HepG2 (cell line): ENCODE measurements around the gene TCN2. TPM values are rescaled to one million over a fixed set of nuclear protein-coding genes. Genes with fewer than 3 reads are reported as not detected.

Experiments used
- ATRX ChIP-seq: sonication (generic); formaldehyde crosslinking; IDR thresholded peaks from 2 replicates; pipeline ENCODE4 v1.4.0; 2020; ENCODE audit warnings: missing genetic modification reagents, borderline replicate concordance
- HHEX ChIP-seq: IDR thresholded peaks from 2 replicates; pipeline ENCODE4 v1.6.1; 2016; ENCODE audit warnings: control low read depth
- HOXA3 ChIP-seq: sonication (generic); formaldehyde crosslinking; IDR thresholded peaks from 2 replicates; pipeline ENCODE4 v1.5.0; 2020; ENCODE audit warnings: missing genetic modification reagents
- KAT8 ChIP-seq: IDR thresholded peaks from 2 replicates; pipeline ENCODE4 v1.6.1; 2016; ENCODE audit warnings: missing genetic modification reagents, missing compliant biosample characterization
- KDM5A ChIP-seq: fragments of 200-600 bp; sonication (generic); IDR thresholded peaks from 2 replicates; pipeline ENCODE4 v1.7.0; 2018; ENCODE audit warnings: antibody characterized with exemption, mild to moderate bottlenecking, low read length, borderline replicate concordance
- MYNN ChIP-seq: sonication (generic); formaldehyde crosslinking; IDR thresholded peaks from 2 replicates; pipeline ENCODE4 v1.4.0; 2020; ENCODE audit warnings: mild to moderate bottlenecking, low read depth, missing genetic modification reagents
- NR2F1 ChIP-seq, 2 experiments: fragments of 450-650 bp in 1 of 2; formaldehyde crosslinking in 1 of 2; IDR thresholded peaks; 2 replicates each; pipeline versions ENCODE4 v1.5.0 to v1.6.1; 2016 to 2020; ENCODE audit warnings: mild to moderate bottlenecking in 1 of 2, missing compliant biosample characterization in 1 of 2, missing genetic modification reagents in 1 of 2, moderate library complexity in 1 of 2
- PHF8 ChIP-seq: sonication (generic); formaldehyde crosslinking; IDR thresholded peaks from 2 replicates; pipeline ENCODE4 v1.5.0; 2020; ENCODE audit warnings: missing genetic modification reagents
- RARA ChIP-seq: IDR thresholded peaks from 2 replicates; pipeline ENCODE4 v1.6.1; 2016; ENCODE audit warnings: missing genetic modification reagents, missing compliant biosample characterization
- RBFOX2 ChIP-seq: fragments of 200-400 bp; formaldehyde crosslinking; IDR thresholded peaks from 2 replicates; pipeline ENCODE4 v1.6.1; 2017; ENCODE audit warnings: low read depth, mild to moderate bottlenecking, low read length
- SNAI1 ChIP-seq: sonication (generic); formaldehyde crosslinking; IDR thresholded peaks from 2 replicates; pipeline ENCODE4 v1.5.0; 2020; ENCODE audit warnings: mild to moderate bottlenecking, missing genetic modification reagents, borderline replicate concordance
- ZFX ChIP-seq: sonication (generic); formaldehyde crosslinking; IDR thresholded peaks from 2 replicates; pipeline ENCODE4 v1.4.0; 2020; ENCODE audit warnings: mild to moderate bottlenecking, low read depth, missing genetic modification reagents, moderate library complexity
- ZNF256 ChIP-seq: sonication (generic); formaldehyde crosslinking; conservative IDR thresholded peaks from 2 replicates; pipeline ENCODE4 v1.4.0; 2020; ENCODE audit warnings: missing genetic modification reagents
- ZNF691 ChIP-seq: sonication (generic); formaldehyde crosslinking; IDR thresholded peaks from 2 replicates; pipeline ENCODE4 v1.4.0; 2020; ENCODE audit warnings: missing genetic modification reagents, low read depth, mild to moderate bottlenecking, borderline replicate concordance
- polyA plus RNA-seq, 8 experiments: library from polyadenylated mRNA; depleted of rRNA in 3 of 8; stranded (reverse) in 7 of 8; unstranded in 1 of 8; fragments of >200 nt; fragmentation: Illumina TruSeq in 4 of 8; extraction: Trizol in 4 of 8; gene quantifications; 2 replicates each; pipeline versions ENCODE4 v1.2.1 to v1.2.3, GENCODE V29; 2011 to 2016; ENCODE audit warnings: low read depth in 4 of 8, missing spikeins in 1 of 8, mixed read lengths in 1 of 8; ENCODE audit not compliant: insufficient read depth in 1 of 8
- total RNA-seq, 5 experiments: library from RNA; depleted of rRNA; stranded (reverse); fragments of >200 nt; fragmentation: Illumina TruSeq; extraction: Trizol; gene quantifications; 2 replicates each; pipeline ENCODE4 v1.2.3, GENCODE V29; 2016; ENCODE audit warnings: low read depth in 1 of 5
- TF ChIP-seq, protein P1 (sequence below): sonication (generic); formaldehyde crosslinking; IDR thresholded peaks from 2 replicates; pipeline ENCODE4 v1.4.0; 2020; ENCODE audit warnings: missing genetic modification reagents
- TF ChIP-seq, protein P2 (sequence below): sonication (generic); formaldehyde crosslinking; IDR thresholded peaks from 2 replicates; pipeline ENCODE4 v1.5.1; 2020; ENCODE audit warnings: mild to moderate bottlenecking, missing genetic modification reagents, moderate library complexity
- TF ChIP-seq, protein P3 (sequence below): IDR thresholded peaks from 2 replicates; pipeline ENCODE4 v1.6.1; 2016; ENCODE audit warnings: control low read depth
- TF ChIP-seq, protein P4 (sequence below): sonication (generic); formaldehyde crosslinking; IDR thresholded peaks from 2 replicates; pipeline ENCODE4 v1.5.0; 2020; ENCODE audit warnings: missing genetic modification reagents

The TCN2 gene
- total and polyA plus RNA-seq, 2 of the 13 experiments (the other 11 are each of a cell fraction or from before 2014, with no cell fraction given) = 0.29 to 0.31 TPM

GRCh38 chr22:30591588-30592359 lies 15.2 kb upstream of the TCN2 start, which contains the start of gene PES1 (continued):
- no peak for TF ChIP-seq NR2F1 (CRISPR knock-in tag; IDR thresholded peaks at IDR 0.05)
- TF ChIP-seq, protein P1, sequence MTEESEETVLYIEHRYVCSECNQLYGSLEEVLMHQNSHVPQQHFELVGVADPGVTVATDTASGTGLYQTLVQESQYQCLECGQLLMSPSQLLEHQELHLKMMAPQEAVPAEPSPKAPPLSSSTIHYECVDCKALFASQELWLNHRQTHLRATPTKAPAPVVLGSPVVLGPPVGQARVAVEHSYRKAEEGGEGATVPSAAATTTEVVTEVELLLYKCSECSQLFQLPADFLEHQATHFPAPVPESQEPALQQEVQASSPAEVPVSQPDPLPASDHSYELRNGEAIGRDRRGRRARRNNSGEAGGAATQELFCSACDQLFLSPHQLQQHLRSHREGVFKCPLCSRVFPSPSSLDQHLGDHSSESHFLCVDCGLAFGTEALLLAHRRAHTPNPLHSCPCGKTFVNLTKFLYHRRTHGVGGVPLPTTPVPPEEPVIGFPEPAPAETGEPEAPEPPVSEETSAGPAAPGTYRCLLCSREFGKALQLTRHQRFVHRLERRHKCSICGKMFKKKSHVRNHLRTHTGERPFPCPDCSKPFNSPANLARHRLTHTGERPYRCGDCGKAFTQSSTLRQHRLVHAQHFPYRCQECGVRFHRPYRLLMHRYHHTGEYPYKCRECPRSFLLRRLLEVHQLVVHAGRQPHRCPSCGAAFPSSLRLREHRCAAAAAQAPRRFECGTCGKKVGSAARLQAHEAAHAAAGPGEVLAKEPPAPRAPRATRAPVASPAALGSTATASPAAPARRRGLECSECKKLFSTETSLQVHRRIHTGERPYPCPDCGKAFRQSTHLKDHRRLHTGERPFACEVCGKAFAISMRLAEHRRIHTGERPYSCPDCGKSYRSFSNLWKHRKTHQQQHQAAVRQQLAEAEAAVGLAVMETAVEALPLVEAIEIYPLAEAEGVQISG (CRISPR knock-in tag) = peak; percentile 92
- peak; percentile 53; the same call in 1 of the 2 replicates for TF ChIP-seq HOXA3 (CRISPR knock-in tag)
- TF ChIP-seq, protein P2, sequence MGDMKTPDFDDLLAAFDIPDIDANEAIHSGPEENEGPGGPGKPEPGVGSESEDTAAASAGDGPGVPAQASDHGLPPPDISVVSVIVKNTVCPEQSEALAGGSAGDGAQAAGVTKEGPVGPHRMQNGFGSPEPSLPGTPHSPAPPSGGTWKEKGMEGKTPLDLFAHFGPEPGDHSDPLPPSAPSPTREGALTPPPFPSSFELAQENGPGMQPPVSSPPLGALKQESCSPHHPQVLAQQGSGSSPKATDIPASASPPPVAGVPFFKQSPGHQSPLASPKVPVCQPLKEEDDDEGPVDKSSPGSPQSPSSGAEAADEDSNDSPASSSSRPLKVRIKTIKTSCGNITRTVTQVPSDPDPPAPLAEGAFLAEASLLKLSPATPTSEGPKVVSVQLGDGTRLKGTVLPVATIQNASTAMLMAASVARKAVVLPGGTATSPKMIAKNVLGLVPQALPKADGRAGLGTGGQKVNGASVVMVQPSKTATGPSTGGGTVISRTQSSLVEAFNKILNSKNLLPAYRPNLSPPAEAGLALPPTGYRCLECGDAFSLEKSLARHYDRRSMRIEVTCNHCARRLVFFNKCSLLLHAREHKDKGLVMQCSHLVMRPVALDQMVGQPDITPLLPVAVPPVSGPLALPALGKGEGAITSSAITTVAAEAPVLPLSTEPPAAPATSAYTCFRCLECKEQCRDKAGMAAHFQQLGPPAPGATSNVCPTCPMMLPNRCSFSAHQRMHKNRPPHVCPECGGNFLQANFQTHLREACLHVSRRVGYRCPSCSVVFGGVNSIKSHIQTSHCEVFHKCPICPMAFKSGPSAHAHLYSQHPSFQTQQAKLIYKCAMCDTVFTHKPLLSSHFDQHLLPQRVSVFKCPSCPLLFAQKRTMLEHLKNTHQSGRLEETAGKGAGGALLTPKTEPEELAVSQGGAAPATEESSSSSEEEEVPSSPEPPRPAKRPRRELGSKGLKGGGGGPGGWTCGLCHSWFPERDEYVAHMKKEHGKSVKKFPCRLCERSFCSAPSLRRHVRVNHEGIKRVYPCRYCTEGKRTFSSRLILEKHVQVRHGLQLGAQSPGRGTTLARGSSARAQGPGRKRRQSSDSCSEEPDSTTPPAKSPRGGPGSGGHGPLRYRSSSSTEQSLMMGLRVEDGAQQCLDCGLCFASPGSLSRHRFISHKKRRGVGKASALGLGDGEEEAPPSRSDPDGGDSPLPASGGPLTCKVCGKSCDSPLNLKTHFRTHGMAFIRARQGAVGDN (CRISPR knock-in tag) = peak; percentile 77
- peak; percentile 100 for TF ChIP-seq MYNN (CRISPR knock-in tag)
- peak; percentile 88 for TF ChIP-seq ZFX (CRISPR knock-in tag)
- TF ChIP-seq RBFOX2 = peak; percentile 61
- TF ChIP-seq SNAI1 (CRISPR knock-in tag) = no peak
- TF ChIP-seq PHF8 = peak; percentile 73
- TF ChIP-seq, protein P3, sequence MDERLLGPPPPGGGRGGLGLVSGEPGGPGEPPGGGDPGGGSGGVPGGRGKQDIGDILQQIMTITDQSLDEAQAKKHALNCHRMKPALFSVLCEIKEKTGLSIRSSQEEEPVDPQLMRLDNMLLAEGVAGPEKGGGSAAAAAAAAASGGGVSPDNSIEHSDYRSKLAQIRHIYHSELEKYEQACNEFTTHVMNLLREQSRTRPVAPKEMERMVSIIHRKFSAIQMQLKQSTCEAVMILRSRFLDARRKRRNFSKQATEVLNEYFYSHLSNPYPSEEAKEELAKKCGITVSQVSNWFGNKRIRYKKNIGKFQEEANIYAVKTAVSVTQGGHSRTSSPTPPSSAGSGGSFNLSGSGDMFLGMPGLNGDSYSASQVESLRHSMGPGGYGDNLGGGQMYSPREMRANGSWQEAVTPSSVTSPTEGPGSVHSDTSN (CRISPR knock-in tag) = 0 out of 2 replicates have a peak, but pooled peaks have one; percentile 15
- TF ChIP-seq ZNF691 (CRISPR knock-in tag) = no peak
- TF ChIP-seq HHEX (CRISPR knock-in tag) = no peak
- TF ChIP-seq, protein P4, sequence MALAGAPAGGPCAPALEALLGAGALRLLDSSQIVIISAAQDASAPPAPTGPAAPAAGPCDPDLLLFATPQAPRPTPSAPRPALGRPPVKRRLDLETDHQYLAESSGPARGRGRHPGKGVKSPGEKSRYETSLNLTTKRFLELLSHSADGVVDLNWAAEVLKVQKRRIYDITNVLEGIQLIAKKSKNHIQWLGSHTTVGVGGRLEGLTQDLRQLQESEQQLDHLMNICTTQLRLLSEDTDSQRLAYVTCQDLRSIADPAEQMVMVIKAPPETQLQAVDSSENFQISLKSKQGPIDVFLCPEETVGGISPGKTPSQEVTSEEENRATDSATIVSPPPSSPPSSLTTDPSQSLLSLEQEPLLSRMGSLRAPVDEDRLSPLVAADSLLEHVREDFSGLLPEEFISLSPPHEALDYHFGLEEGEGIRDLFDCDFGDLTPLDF (CRISPR knock-in tag) = 0 out of 2 replicates have a peak, but pooled peaks have one; percentile 15
- no peak for TF ChIP-seq ATRX
- peak; percentile 94 for TF ChIP-seq KDM5A
- 0 out of 2 replicates have a peak, but pooled peaks have one; percentile 7 for TF ChIP-seq RARA (CRISPR knock-in tag)
- no peak for TF ChIP-seq ZNF256
- peak; percentile 87 for TF ChIP-seq KAT8 (CRISPR knock-in tag)
